ENCODE results near the gene PDLIM4. TPM values are rescaled to one million over a fixed set of nuclear protein-coding genes. Genes with fewer than 3 reads are reported as not detected.
A peak's percentile ranks its signal among the peaks of the same experiment; 100 is the strongest.

Gene PDLIM4
- total and polyA plus RNA-seq, 8 donors = 7.7 to 13.5 (median 10.2) TPM

- no peak for TF ChIP-seq CTCF (IDR thresholded peaks at IDR 0.05)
- H3K4me3 ChIP-seq = no peak overlapping the region
- peaks cover 0 to 49% of the 10 kb centered on the region in 2 donors for H3K36me3 ChIP-seq
- H3K4me1 ChIP-seq = peaks cover 0 to 4% of the 10 kb centered on the region in 2 donors
- DNase-seq (no peak), ATAC-seq (no peak)
- no peak overlapping the region for H3K27ac ChIP-seq
- no peaks in the 10 kb centered on the region for H3K27me3 ChIP-seq
- H3K9me3 ChIP-seq = no peaks in the 10 kb centered on the region
- intact Hi-C loops (cut with DNase I) = no loop called here
Measured at GRCh38 chr5:132209901-132210545, 47.5 kb upstream of the PDLIM4 start.

- Histone ChIP-seq H3K4me1 (peaks cover 0 to 7% of the 10 kb centered on the region in 2 donors), H3K27me3 (no peaks in the 10 kb centered on the region), H3K4me3 (no peak overlapping the region), H3K27ac (no peak overlapping the region), H3K36me3 (peaks cover 0 to 49% of the 10 kb centered on the region in 2 donors), H3K9me3 (no peaks in the 10 kb centered on the region)
- TF ChIP-seq CTCF (IDR thresholded peaks at IDR 0.05) = no peak
- DNase-seq (no peak), ATAC-seq (no peak)
- intact Hi-C loops (cut with DNase I) = no loop called here
Measured at GRCh38 chr5:132210944-132211343, 46.6 kb upstream of the PDLIM4 start.

- H3K4me3 ChIP-seq = no peak overlapping the region
- DNase-seq = no peak
- TF ChIP-seq CTCF (IDR thresholded peaks at IDR 0.05) = no peak
- H3K27ac ChIP-seq = no peak overlapping the region
- H3K27me3 ChIP-seq = no peaks in the 10 kb centered on the region
- peaks cover 0 to 7% of the 10 kb centered on the region in 2 donors for H3K4me1 ChIP-seq
- intact Hi-C loops (cut with DNase I) = no loop called here
- H3K36me3 ChIP-seq = peaks cover 0 to 54% of the 10 kb centered on the region in 2 donors
- no peaks in the 10 kb centered on the region for H3K9me3 ChIP-seq
- no peak for ATAC-seq
Measured at GRCh38 chr5:132211787-132212186, 45.7 kb upstream of the PDLIM4 start.

- ATAC-seq (no peak), DNase-seq (no peak)
- Histone ChIP-seq H3K27ac (no peak overlapping the region), H3K36me3 (peaks cover 0 to 60% of the 10 kb centered on the region in 2 donors), H3K9me3 (no peaks in the 10 kb centered on the region), H3K27me3 (no peaks in the 10 kb centered on the region), H3K4me3 (no peak overlapping the region), H3K4me1 (peaks cover 0 to 7% of the 10 kb centered on the region in 2 donors)
- TF ChIP-seq CTCF (IDR thresholded peaks at IDR 0.05) = no peak
- intact Hi-C loops (cut with DNase I) = no loop called here
Measured at GRCh38 chr5:132213666-132214065, 43.8 kb upstream of the PDLIM4 start.

- intact Hi-C loops (cut with DNase I) = no loop called here
Measured at GRCh38 chr5:132214491-132214890, 43.0 kb upstream of the PDLIM4 start.

More at GRCh38 chr5:132214491-132214890, 43.0 kb upstream of the PDLIM4 start:
- peaks cover 0 to 7% of the 10 kb centered on the region in 2 donors for H3K4me1 ChIP-seq
- no peak for DNase-seq
- no peak for ATAC-seq
- H3K27me3 ChIP-seq = no peaks in the 10 kb centered on the region
- no peak overlapping the region for H3K4me3 ChIP-seq
- H3K27ac ChIP-seq = peak overlapping the region; percentile 14 to 60
- no peak for TF ChIP-seq CTCF (IDR thresholded peaks at IDR 0.05)
- no peaks in the 10 kb centered on the region for H3K9me3 ChIP-seq
- H3K36me3 ChIP-seq = peaks cover 0 to 53% of the 10 kb centered on the region in 2 donors
